Astrocyte of the hippocampus (primary cell): ENCODE measurements around the gene KLHL26.

Source experiments
- DNase-seq: peaks from one replicate; pipeline ENCODE4 v3.0.0; 2011; ENCODE audit warnings: low read depth, low spot score

The KLHL26 gene

DNA sequence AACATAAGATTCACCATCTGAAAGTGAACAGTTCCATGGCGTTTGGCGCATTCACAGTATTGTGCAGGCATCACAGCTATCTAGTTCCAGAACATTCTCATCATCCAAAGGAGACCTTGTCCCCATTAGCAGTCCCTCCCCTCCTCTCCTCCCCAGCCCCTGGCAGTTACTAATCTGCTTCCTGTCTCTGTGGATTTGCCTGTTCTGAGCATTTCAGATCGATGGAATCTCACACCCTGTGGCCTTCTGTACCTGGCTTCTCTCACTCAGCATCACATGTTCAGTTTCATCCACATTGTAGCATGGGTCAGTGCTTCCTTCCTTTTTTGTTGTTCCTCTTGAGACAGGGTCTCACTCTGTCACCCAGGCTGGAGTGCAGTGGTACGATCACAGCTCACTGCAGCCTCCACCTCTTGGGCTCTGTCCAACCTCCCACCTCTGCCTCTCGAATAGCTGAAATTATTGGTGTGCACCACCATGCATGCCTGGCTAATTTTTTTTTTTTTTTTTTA lies 81.2 kb downstream of the KLHL26 start:
- DNase-seq = no peak

DNA sequence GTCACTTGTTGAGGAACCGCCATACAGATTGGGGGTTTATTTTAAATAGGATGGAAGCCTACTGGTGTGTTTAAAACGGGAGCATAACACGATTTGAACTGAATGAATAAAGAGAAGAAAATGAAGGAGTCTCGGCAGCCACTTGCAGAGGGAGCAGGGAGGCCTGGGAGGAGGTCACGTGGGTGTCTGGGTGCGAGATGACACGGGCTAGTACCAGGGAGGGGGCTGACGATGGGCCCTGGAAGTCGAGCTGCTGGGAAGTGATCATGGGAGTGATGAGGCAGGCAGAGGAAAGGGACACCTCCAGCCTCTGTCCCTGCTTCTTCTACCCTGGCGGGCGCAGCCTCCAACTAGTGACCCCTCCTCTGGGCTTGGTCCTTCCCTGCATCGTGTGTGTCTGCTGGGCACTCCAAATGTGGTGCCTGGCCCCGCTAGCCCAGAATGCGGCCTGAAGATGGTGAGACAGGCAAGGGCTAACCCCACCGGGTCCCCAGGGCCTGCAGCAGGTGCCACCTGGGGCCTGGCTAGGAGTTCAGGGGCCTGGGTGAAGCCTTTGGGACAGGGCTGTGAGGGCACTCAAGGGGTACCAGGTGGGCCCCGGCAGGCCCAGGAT lies 82.1 kb downstream of the KLHL26 start:
- DNase-seq = no peak

DNA sequence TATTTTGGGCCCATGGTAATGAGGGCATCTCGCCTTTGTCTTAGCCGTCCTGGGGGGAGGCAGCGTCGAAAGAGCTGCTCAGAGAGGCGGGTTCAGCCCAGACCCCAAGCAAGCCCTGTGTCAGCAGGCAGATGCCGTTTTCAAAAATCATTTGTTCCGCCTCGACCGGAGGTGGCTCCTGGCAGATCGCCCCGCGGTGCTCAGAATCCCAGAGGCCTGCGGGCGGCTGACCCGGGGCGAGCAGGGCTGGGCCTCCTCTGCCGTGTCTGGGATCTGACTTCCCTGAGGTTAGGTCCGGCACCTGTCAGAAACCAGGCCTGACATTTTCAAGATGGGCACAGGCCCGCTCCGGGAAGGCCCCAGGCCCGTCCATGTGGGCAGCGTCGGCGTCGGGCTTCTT lies 82.7 kb downstream of the KLHL26 start:
- DNase-seq = peak; percentile 34
